SU-DHL-6 (cell line): ENCODE results near the gene EPB41L4A.
A peak's percentile ranks its signal among the peaks of the same experiment; 100 is the strongest.
"Not testable (repeated sequence)": the region's sequence is repeated elsewhere in the genome, so short reads cannot be mapped to it uniquely, and the experiment has no call there.

Source experiments
- H2AFZ ChIP-seq: fragments of 200-600 bp; sonication (generic); 2 replicates; pipeline ENCODE4 v1.6.1; 2014; ENCODE audit warnings: low read depth, mild to moderate bottlenecking, moderate library complexity, mixed read lengths, antibody characterized with exemption, low read length; ENCODE audit not compliant: severe bottlenecking
- H3F3A ChIP-seq: fragments of 200-600 bp; shearing (Covaris generic); 2 replicates; pipeline ENCODE4 v1.6.0; 2016; ENCODE audit warnings: antibody characterized with exemption, mild to moderate bottlenecking; ENCODE audit not compliant: insufficient read depth
- H3K27ac ChIP-seq: fragments of 200-600 bp; sonication (generic); 2 replicates; pipeline ENCODE4 v1.5.1; 2016; ENCODE audit warnings: low read depth, mild to moderate bottlenecking, low read length, moderate library complexity, mixed read lengths
- H3K27me3 ChIP-seq: fragments of 200-600 bp; sonication (generic), shearing (Covaris generic); 2 replicates; pipeline ENCODE4 v1.6.0; 2014; ENCODE audit warnings: mild to moderate bottlenecking, low read length
- H3K36me3 ChIP-seq: fragments of 200-600 bp; sonication (generic); 2 replicates; pipeline ENCODE4 v1.6.1; 2014; ENCODE audit warnings: mild to moderate bottlenecking, low read length, mixed read lengths
- H3K4me2 ChIP-seq: fragments of 300-600, 200-600 bp; shearing (Covaris generic), sonication (generic); 2 replicates; pipeline ENCODE4 v1.6.0; 2014; ENCODE audit warnings: low read length, low read depth, mild to moderate bottlenecking; ENCODE audit not compliant: poor library complexity, severe bottlenecking
- H3K4me3 ChIP-seq: fragments of 200-600 bp; sonication (generic); 2 replicates; pipeline ENCODE4 v1.5.1; 2014; ENCODE audit warnings: antibody characterized with exemption, low read length, mild to moderate bottlenecking, mixed read lengths; ENCODE audit not compliant: insufficient read depth, poor library complexity, severe bottlenecking
- H3K79me2 ChIP-seq: fragments of 200-600 bp; sonication (generic); 2 replicates; pipeline ENCODE4 v1.6.1; 2014; ENCODE audit warnings: mild to moderate bottlenecking, low read length, moderate library complexity; ENCODE audit not compliant: insufficient read depth
- H3K9ac ChIP-seq: fragments of 200-600 bp; sonication (generic); 2 replicates; pipeline ENCODE4 v1.7.0; 2014; ENCODE audit warnings: mild to moderate bottlenecking, low read length
- H3K9me2 ChIP-seq: fragments of 200-600 bp; sonication (generic); replicated peaks from 2 replicates; pipeline ENCODE4 v1.6.1; 2014; ENCODE audit warnings: low read length; ENCODE audit not compliant: insufficient read depth
- H3K9me3 ChIP-seq: fragments of 200-600 bp; sonication (generic); 2 replicates; pipeline ENCODE4 v1.6.1; 2014; ENCODE audit warnings: low read length, mixed read lengths; ENCODE audit not compliant: insufficient read depth
- H4K20me1 ChIP-seq: fragments of 200-600 bp; sonication (generic); 2 replicates; pipeline ENCODE4 v1.6.1; 2014; ENCODE audit warnings: low read depth, mild to moderate bottlenecking, antibody characterized with exemption, low read length, moderate library complexity, mixed read lengths
- CTCF ChIP-seq: fragments of 200-600 bp; sonication (generic); IDR thresholded peaks from one replicate; pipeline ENCODE4 v1.5.1; 2017; ENCODE audit warnings: antibody characterized with exemption, mild to moderate bottlenecking, low read length, moderate library complexity; ENCODE audit not compliant: insufficient read depth, poor library complexity, severe bottlenecking
- EZH2phosphoT487 ChIP-seq: fragments of 200-600 bp; sonication (generic), shearing (Covaris generic); conservative IDR thresholded peaks from 2 replicates; pipeline ENCODE4 v1.6.1; 2018; ENCODE audit warnings: mild to moderate bottlenecking, antibody characterized with exemption, low read length, moderate library complexity, mixed read lengths

EPB41L4A gene

GRCh38 chr5:112419164-112419985 lies at the start of gene EPB41L4A:
EPB41L4A (minus strand) TSS chr5:112419277; CDS start chr5:112419039, 238 bp downstream.
- TF ChIP-seq EZH2phosphoT487: no peak
- TF ChIP-seq CTCF: no peak
- H3K9me3 ChIP-seq: no peaks in the 10 kb centered on the region
- H3K4me2 ChIP-seq: peak within 1 kb of the TSS; percentile 33
- H3K27ac ChIP-seq: no peak within 1 kb of the TSS
- no peak within 1 kb of the TSS for H3K9ac ChIP-seq
- H3F3A ChIP-seq: no peaks in the 10 kb centered on the region
- no peaks in the 10 kb centered on the region for H3K9me2 ChIP-seq
- H3K4me3 ChIP-seq: peak within 1 kb of the TSS; percentile 33
- peak within 1 kb of the TSS; percentile 46 for H2AFZ ChIP-seq
- H3K79me2 ChIP-seq: no peaks in the 10 kb centered on the region
- no peaks in the 10 kb centered on the region for H3K27me3 ChIP-seq
- H4K20me1 ChIP-seq: no peaks in the 10 kb centered on the region
- H3K36me3 ChIP-seq: no peaks in the 10 kb centered on the region

GRCh38 chr5:112467485-112467884 lies 48.4 kb upstream of the EPB41L4A start:
- Histone ChIP-seq H3K9me2 (no peaks in the 10 kb centered on the region), H3K4me2 (no peak overlapping the region), H3K79me2 (no peaks in the 10 kb centered on the region), H3K4me3 (no peak overlapping the region), H3K36me3 (no peaks in the 10 kb centered on the region), H3K27me3 (no peaks in the 10 kb centered on the region; the same call in 1 of the 2 replicates), H3K9ac (no peak overlapping the region), H4K20me1 (no peaks in the 10 kb centered on the region), H2AFZ (no peak overlapping the region), H3K9me3 (no peaks in the 10 kb centered on the region), H3F3A (no peaks in the 10 kb centered on the region), H3K27ac (no peak overlapping the region)
- TF ChIP-seq CTCF (no peak), EZH2phosphoT487 (no peak)

- not testable (repeated sequence) for H2AFZ ChIP-seq, H3K4me3 ChIP-seq, H3K9ac ChIP-seq, H3K27me3 ChIP-seq, H3K27ac ChIP-seq, H3F3A ChIP-seq, H3K4me2 ChIP-seq, H3K9me3 ChIP-seq, H3K9me2 ChIP-seq, H3K36me3 ChIP-seq, H3K79me2 ChIP-seq, H4K20me1 ChIP-seq
Observed at GRCh38 chr5:112466261-112466660, 47.2 kb upstream of the EPB41L4A start.

GRCh38 chr5:112447187-112447760 lies 28.2 kb upstream of the EPB41L4A start:
- H3K4me2 ChIP-seq, H3K27ac ChIP-seq, H2AFZ ChIP-seq, H3K4me3 ChIP-seq, H3K27me3 ChIP-seq, H3K36me3 ChIP-seq, H3K9me3 ChIP-seq, H4K20me1 ChIP-seq, H3F3A ChIP-seq, H3K9me2 ChIP-seq, H3K9ac ChIP-seq, H3K79me2 ChIP-seq: not testable (repeated sequence)
